OCI-LY3 (cell line): ENCODE results near the gene TOM1L2.

ENCODE experiments used
- EZH2phosphoT487 ChIP-seq: fragments of 200-600 bp; shearing (Covaris generic); IDR thresholded peaks from 2 replicates; pipeline ENCODE4 v1.6.1; 2018; ENCODE audit warnings: antibody characterized with exemption, mixed run types, low read depth
- TF ChIP-seq, protein P1 (sequence below): fragments of 200-600, 300-600 bp; sonication (generic); IDR thresholded peaks from 2 replicates; pipeline ENCODE4 v1.5.1; 2014; ENCODE audit warnings: antibody characterized with exemption, low read length, low read depth

DNA sequence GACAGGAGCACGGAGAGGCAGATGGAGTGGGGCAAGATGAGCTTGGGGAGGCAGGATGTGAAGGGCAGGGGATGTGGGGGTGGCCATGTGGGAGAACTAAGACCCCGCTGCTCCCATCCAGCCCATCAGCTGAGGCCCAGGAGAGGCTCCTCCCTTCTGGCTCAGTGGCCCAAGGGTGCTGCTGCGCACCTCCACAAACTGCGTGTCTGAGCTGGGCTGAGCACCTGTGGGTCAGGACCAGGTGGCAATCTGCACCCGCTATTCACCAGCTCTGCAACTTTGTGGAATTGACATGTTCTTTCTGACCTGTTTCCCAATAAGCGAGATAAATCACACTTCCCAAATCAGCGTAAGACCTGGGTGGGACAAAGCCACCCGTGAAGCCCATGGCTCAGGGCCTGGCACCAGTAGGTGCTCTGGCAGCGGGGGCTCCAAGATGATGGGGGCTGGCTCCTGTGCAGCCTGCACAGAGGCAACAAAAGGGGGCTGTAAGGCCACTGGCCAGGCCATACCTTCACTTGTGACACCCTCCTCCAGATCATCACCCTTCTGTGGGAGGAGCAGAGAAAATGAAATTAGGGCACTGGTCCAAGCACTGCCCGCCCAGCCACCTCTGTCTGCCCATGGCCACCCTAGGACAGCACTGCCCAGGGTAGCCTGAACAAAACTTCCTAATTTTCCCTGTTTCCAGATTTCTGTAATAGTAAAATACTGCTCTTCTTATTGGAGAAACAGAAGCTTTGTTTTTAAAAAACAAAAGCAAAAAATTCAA lies 123.7 kb downstream of the TOM1L2 start:
- TF ChIP-seq, protein P1, sequence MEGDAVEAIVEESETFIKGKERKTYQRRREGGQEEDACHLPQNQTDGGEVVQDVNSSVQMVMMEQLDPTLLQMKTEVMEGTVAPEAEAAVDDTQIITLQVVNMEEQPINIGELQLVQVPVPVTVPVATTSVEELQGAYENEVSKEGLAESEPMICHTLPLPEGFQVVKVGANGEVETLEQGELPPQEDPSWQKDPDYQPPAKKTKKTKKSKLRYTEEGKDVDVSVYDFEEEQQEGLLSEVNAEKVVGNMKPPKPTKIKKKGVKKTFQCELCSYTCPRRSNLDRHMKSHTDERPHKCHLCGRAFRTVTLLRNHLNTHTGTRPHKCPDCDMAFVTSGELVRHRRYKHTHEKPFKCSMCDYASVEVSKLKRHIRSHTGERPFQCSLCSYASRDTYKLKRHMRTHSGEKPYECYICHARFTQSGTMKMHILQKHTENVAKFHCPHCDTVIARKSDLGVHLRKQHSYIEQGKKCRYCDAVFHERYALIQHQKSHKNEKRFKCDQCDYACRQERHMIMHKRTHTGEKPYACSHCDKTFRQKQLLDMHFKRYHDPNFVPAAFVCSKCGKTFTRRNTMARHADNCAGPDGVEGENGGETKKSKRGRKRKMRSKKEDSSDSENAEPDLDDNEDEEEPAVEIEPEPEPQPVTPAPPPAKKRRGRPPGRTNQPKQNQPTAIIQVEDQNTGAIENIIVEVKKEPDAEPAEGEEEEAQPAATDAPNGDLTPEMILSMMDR, result no peak
- no peak for TF ChIP-seq EZH2phosphoT487
